K562 (cell line): ENCODE results near the gene STK32C. TPM values are rescaled to one million over a fixed set of nuclear protein-coding genes. Genes with fewer than 3 reads are reported as not detected.

Source experiments
- ATAC-seq: fragments of 200-7000 bp; cut with Tn5 transposase; 3 replicates; pipeline ENCODE4 v1.9.1; 2020; ENCODE audit warnings: moderate library complexity
- BruUV-seq: library from RNA; stranded (reverse); fragments of 400-500 nt; replicated peaks from 2 replicates; lab custom pipeline; 2021; lab: Mats Ljungman, UMichigan
- CTCF ChIA-PET: fragments of 300-600 bp; formaldehyde crosslinking; extraction: SDS; loops from one replicate; lab custom pipeline; 2021; ENCODE audit warnings: low intra/inter-chr PET ratio; lab: Yijun Ruan, JAX
- POLR2A ChIA-PET: fragments of 300-600, 350-650 bp; sonication (Branson Sonifier 250); formaldehyde crosslinking; extraction: SDS; loops from one replicate; lab custom pipeline; 2021; ENCODE audit warnings: antibody characterized with exemption, inconsistent platforms; lab: Yijun Ruan, JAX
- DNase-seq, 4 experiments: peaks; one replicate each; pipeline versions ENCODE4 v3.0.0 to v3.0.0-alpha.2; 2011 to 2018; ENCODE audit warnings: low spot score in 3 of 4, mixed read lengths in 3 of 4; ENCODE audit errors: extremely low read depth in 1 of 4
- FAIRE-seq: peaks from 2 replicates; lab custom pipeline; 2011; peaks lifted over from hg19 to GRCh38; lab: Jason Lieb, UNC
- H2AFZ ChIP-seq: 2 replicates; pipeline ENCODE4 v1.6.0; 2011; ENCODE audit warnings: low read depth, low read length, control low read depth, inconsistent platforms
- H3K27ac ChIP-seq: fragments of 200-600 bp; 3 replicates; pipeline ENCODE4 v1.8.0; 2011; ENCODE audit warnings: low read depth, mild to moderate bottlenecking, control low read depth, inconsistent platforms, low read length, moderate library complexity, mixed read lengths; ENCODE audit errors: extremely low read depth
- H3K27me3 ChIP-seq, 2 experiments: fragments of 300-600 bp in 1 of 2; 2 replicates in 1 of 2; 3 replicates in 1 of 2; pipeline versions ENCODE4 v1.6.0 to v1.8.0; 2011; ENCODE audit warnings: inconsistent platforms in 2 of 2, low read length in 2 of 2, mild to moderate bottlenecking in 1 of 2, mixed read lengths in 1 of 2, moderate library complexity in 1 of 2; ENCODE audit not compliant: control insufficient read depth in 2 of 2, insufficient read depth in 2 of 2
- H3K36me3 ChIP-seq: fragments of 300-600 bp; 3 replicates; pipeline ENCODE4 v1.8.0; 2011; ENCODE audit warnings: mild to moderate bottlenecking, low read length, inconsistent platforms; ENCODE audit not compliant: control insufficient read depth, insufficient read depth
- H3K4me1 ChIP-seq, 2 experiments: fragments of 200-600 bp in 1 of 2; replicated peaks in 1 of 2; 2 replicates in 1 of 2; 3 replicates in 1 of 2; pipeline versions ENCODE4 v1.5.1 to v1.8.0; 2011; ENCODE audit warnings: inconsistent platforms in 2 of 2, low read length in 2 of 2, mild to moderate bottlenecking in 1 of 2, mixed read lengths in 1 of 2, moderate library complexity in 1 of 2; ENCODE audit not compliant: control insufficient read depth in 2 of 2, insufficient read depth in 2 of 2
- H3K4me2 ChIP-seq: 2 replicates; pipeline ENCODE4 v1.6.1; 2011; ENCODE audit warnings: low read length, control low read depth, inconsistent platforms, mixed read lengths; ENCODE audit not compliant: insufficient read depth
- H3K4me3 ChIP-seq: fragments of 200-600 bp; sonication (generic), shearing (Covaris generic); 2 replicates; pipeline ENCODE4 v1.5.1; 2016; ENCODE audit warnings: control low read depth, inconsistent platforms
- H3K79me2 ChIP-seq: fragments of 200-600 bp; 3 replicates; pipeline ENCODE4 v1.8.0; 2011; ENCODE audit warnings: low read length, inconsistent platforms; ENCODE audit not compliant: control insufficient read depth, insufficient read depth
- H3K9ac ChIP-seq, 2 experiments: 2 replicates each; pipeline versions ENCODE4 v1.6.0 to v1.6.1; 2011; ENCODE audit warnings: low read depth in 2 of 2, low read length in 2 of 2, control low read depth in 1 of 2, inconsistent platforms in 1 of 2, mild to moderate bottlenecking in 1 of 2, mixed read lengths in 1 of 2; ENCODE audit not compliant: insufficient read depth in 1 of 2
- H3K9me1 ChIP-seq: one replicate; pipeline ENCODE4 v1.6.0; 2011; ENCODE audit warnings: inconsistent platforms, mild to moderate bottlenecking, low read length, moderate library complexity; ENCODE audit not compliant: control insufficient read depth, insufficient read depth
- H3K9me3 ChIP-seq: replicated peaks from 2 replicates; pipeline ENCODE4 v1.5.1; 2011; ENCODE audit warnings: low read depth, low read length, inconsistent platforms; ENCODE audit not compliant: control insufficient read depth, insufficient read depth
- H4K20me1 ChIP-seq: replicated peaks from 2 replicates; pipeline ENCODE4 v1.6.1; 2011; ENCODE audit warnings: low read length, inconsistent platforms, mixed read lengths; ENCODE audit not compliant: control insufficient read depth, insufficient read depth
- BCOR ChIP-seq: fragments of 450-650 bp; IDR thresholded peaks from 2 replicates; pipeline ENCODE4 v1.6.1; 2016
- CBX3 ChIP-seq, 2 experiments: IDR thresholded peaks; 1 replicate in 1 of 2; 2 replicates in 1 of 2; pipeline ENCODE4 v1.6.1; 2012; ENCODE audit warnings: inconsistent platforms in 2 of 2, low read length in 2 of 2, borderline replicate concordance in 1 of 2, control low read depth in 1 of 2
- FOXJ3 ChIP-seq: sonication (generic); formaldehyde crosslinking; IDR thresholded peaks from 2 replicates; pipeline ENCODE4 v1.4.0; 2020; ENCODE audit warnings: mild to moderate bottlenecking, missing genetic modification reagents
- KDM4B ChIP-seq, 2 experiments: fragments of 450-650 bp in 1 of 2; sonication (generic) in 1 of 2; IDR thresholded peaks; 2 replicates each; pipeline ENCODE4 v1.6.1; 2016 to 2017; ENCODE audit warnings: borderline replicate concordance in 2 of 2, antibody characterized with exemption in 1 of 2, low read depth in 1 of 2, mild to moderate bottlenecking in 1 of 2
- KLF10 ChIP-seq: fragments of 250-450 bp; sonication (Bioruptor Pico); IDR thresholded peaks from 2 replicates; pipeline ENCODE4 v1.6.1; 2021; ENCODE audit warnings: matching md5 sums
- MAFK ChIP-seq: IDR thresholded peaks from 2 replicates; pipeline ENCODE4 v1.6.1; 2011; ENCODE audit warnings: low read length, improper control_type of control experiment
- POLR3A ChIP-seq: IDR thresholded peaks from 2 replicates; pipeline ENCODE4 v1.6.1; 2011; ENCODE audit warnings: borderline replicate concordance, mild to moderate bottlenecking, moderate library complexity; ENCODE audit not compliant: insufficient read length, insufficient read depth; ENCODE audit errors: extremely low read depth
- RBM25 ChIP-seq: fragments of 200-400 bp; formaldehyde crosslinking; IDR thresholded peaks from 2 replicates; pipeline ENCODE4 v1.6.1; 2018; ENCODE audit warnings: low read length, low read depth, moderate library complexity; ENCODE audit not compliant: severe bottlenecking
- RFX7 ChIP-seq: fragments of 250-450 bp; sonication (Bioruptor Pico); IDR thresholded peaks from 2 replicates; pipeline ENCODE4 v1.5.1; 2021; ENCODE audit warnings: mild to moderate bottlenecking
- SETDB1 ChIP-seq: IDR thresholded peaks from one replicate; pipeline ENCODE4 v1.6.1; 2012; ENCODE audit warnings: low read length, control low read depth, inconsistent platforms
- SOX6 ChIP-seq: fragments of 450-650 bp; IDR thresholded peaks from 2 replicates; pipeline ENCODE4 v1.6.1; 2014; ENCODE audit warnings: mild to moderate bottlenecking
- TRIM24 ChIP-seq, 2 experiments: fragments of 450-650 bp; IDR thresholded peaks; 2 replicates each; pipeline ENCODE4 v1.6.1; 2016
- ZNF217 ChIP-seq: sonication (generic); formaldehyde crosslinking; IDR thresholded peaks from 2 replicates; pipeline ENCODE4 v1.8.0; 2022; ENCODE audit warnings: mild to moderate bottlenecking, missing genetic modification reagents
- ZNF354B ChIP-seq: fragments of 250-450 bp; sonication (Bioruptor Pico); IDR thresholded peaks from 2 replicates; pipeline ENCODE4 v1.4.0; 2020
- ZNF507 ChIP-seq: conservative IDR thresholded peaks from 2 replicates; pipeline ENCODE4 v1.6.1; 2017; ENCODE audit warnings: missing genetic modification characterization, missing compliant biosample characterization
- WGBS: fragments of 100-300 bp; shearing (Covaris generic); methylation state at CpG from one replicate; pipeline ENCODE4 v1.1.6; 2016; ENCODE audit warnings: low coverage, mixed read lengths; ENCODE audit not compliant: insufficient coverage; ENCODE audit errors: missing lambda C conversion rate; 5-methylcytosine and 5-hydroxymethylcytosine counted together
- in situ Hi-C: fragments of 300-500 bp; cut with MboI; formaldehyde crosslinking; loops from 4 replicates; pipeline ENCODE4 v1.15.0; 2018; ENCODE audit warnings: inconsistent platforms, mixed read lengths
- intact Hi-C: fragments of 100-400 bp; cut with micrococcal nuclease; formaldehyde crosslinking; loops from 2 replicates; pipeline ENCODE4 v1.14.2; 2022
- polyA plus RNA-seq, 8 experiments: library from polyadenylated mRNA; depleted of rRNA in 4 of 8; stranded (reverse) in 5 of 8; unstranded in 3 of 8; fragments of >200 nt; fragmentation: Nextera tagmentation in 2 of 8; fragmentation: Illumina TruSeq in 1 of 8; extraction: Ambion mirVana in 2 of 8; extraction: Trizol in 1 of 8; gene quantifications; 2 replicates each; pipeline versions ENCODE4 v1.2.1 to v1.2.3, GENCODE V29; 2011 to 2014; ENCODE audit warnings: inconsistent platforms in 1 of 8, missing spikeins in 1 of 8
- total RNA-seq, 7 experiments: library from RNA; depleted of rRNA in 6 of 7; stranded (reverse); fragments of >200 nt in 6 of 7; fragmentation: Illumina TruSeq in 2 of 7; extraction: Trizol in 2 of 7; gene quantifications; 2 replicates each; pipeline versions ENCODE4 v1.2.1 to v1.2.3, GENCODE V29; 2011 to 2021; ENCODE audit warnings: low replicate concordance in 1 of 7
- TF ChIP-seq, protein P1 (sequence below): sonication (generic); formaldehyde crosslinking; IDR thresholded peaks from 2 replicates; pipeline ENCODE4 v1.8.1; 2023; ENCODE audit warnings: missing genetic modification reagents, mild to moderate bottlenecking, borderline replicate concordance
- TF ChIP-seq, protein P2 (sequence below): fragments of 450-650 bp; IDR thresholded peaks from 2 replicates; pipeline ENCODE4 v1.6.1; 2014; ENCODE audit warnings: low read depth, mild to moderate bottlenecking, moderate library complexity, borderline replicate concordance

Gene STK32C
- total and polyA plus RNA-seq, 9 of the 15 experiments (the other 6 are each of a cell fraction or from before 2014, with no cell fraction given) = 1.5 to 20.9 (median 6.5) TPM

DNA sequence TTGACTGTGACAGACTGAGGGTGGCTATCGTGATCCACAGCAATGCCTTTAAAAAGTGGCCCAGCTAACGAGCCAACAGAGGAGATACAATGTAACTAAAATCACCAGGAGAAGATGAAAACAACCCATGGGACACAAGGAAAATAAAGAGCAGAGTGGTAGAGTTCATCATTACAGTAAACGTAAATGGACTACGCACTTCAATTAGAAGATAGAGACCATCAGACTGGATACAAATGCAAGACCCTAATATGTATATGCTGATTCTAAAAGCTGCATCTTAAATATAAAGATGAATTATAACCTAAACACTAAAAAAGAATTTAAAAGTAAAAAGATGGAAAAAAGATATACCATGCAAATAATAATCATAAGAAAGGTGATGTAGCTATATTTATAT, 6.6 kb upstream of the STK32C start:
- intact Hi-C loops (no loop called here), in situ Hi-C loops (no loop called here)
- no peak overlapping the region for H3K4me3 ChIP-seq
- ATAC-seq (no peak), DNase-seq (no peak), FAIRE-seq (no peak)
- no peaks in the 10 kb centered on the region for H3K79me2 ChIP-seq
- no peak overlapping the region for H3K4me2 ChIP-seq
- H3K9me1 ChIP-seq = peaks cover 1% of the 10 kb centered on the region
- no TSS peak for BruUV-seq
- ChIA-PET POLR2A (no interaction called here), CTCF (no interaction called here)
- 74% methylated on average over 4 of the region's 4 CpGs for WGBS
- H3K36me3 ChIP-seq = no peaks in the 10 kb centered on the region
- H3K27me3 ChIP-seq = no peaks in the 10 kb centered on the region
- H3K27ac ChIP-seq = no peak overlapping the region
- H3K9ac ChIP-seq = no peak overlapping the region
- no peak overlapping the region for H2AFZ ChIP-seq
- no peaks in the 10 kb centered on the region for H4K20me1 ChIP-seq
- no peaks in the 10 kb centered on the region; the same call in 1 of the 2 replicates for H3K9me3 ChIP-seq
- TF ChIP-seq, protein P1, sequence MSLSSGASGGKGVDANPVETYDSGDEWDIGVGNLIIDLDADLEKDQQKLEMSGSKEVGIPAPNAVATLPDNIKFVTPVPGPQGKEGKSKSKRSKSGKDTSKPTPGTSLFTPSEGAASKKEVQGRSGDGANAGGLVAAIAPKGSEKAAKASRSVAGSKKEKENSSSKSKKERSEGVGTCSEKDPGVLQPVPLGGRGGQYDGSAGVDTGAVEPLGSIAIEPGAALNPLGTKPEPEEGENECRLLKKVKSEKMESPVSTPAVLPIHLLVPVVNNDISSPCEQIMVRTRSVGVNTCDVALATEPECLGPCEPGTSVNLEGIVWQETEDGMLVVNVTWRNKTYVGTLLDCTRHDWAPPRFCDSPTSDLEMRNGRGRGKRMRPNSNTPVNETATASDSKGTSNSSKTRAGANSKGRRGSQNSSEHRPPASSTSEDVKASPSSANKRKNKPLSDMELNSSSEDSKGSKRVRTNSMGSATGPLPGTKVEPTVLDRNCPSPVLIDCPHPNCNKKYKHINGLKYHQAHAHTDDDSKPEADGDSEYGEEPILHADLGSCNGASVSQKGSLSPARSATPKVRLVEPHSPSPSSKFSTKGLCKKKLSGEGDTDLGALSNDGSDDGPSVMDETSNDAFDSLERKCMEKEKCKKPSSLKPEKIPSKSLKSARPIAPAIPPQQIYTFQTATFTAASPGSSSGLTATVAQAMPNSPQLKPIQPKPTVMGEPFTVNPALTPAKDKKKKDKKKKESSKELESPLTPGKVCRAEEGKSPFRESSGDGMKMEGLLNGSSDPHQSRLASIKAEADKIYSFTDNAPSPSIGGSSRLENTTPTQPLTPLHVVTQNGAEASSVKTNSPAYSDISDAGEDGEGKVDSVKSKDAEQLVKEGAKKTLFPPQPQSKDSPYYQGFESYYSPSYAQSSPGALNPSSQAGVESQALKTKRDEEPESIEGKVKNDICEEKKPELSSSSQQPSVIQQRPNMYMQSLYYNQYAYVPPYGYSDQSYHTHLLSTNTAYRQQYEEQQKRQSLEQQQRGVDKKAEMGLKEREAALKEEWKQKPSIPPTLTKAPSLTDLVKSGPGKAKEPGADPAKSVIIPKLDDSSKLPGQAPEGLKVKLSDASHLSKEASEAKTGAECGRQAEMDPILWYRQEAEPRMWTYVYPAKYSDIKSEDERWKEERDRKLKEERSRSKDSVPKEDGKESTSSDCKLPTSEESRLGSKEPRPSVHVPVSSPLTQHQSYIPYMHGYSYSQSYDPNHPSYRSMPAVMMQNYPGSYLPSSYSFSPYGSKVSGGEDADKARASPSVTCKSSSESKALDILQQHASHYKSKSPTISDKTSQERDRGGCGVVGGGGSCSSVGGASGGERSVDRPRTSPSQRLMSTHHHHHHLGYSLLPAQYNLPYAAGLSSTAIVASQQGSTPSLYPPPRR (CRISPR knock-in tag) = no peak
- TF ChIP-seq MAFK (no peak), POLR3A (no peak), SOX6 (no peak), CBX3 (IDR thresholded peaks at IDR 0.05; ENCODE audit: borderline replicate concordance in 1 of 2, low read length in 2 of 2) (0 out of 3 replicates have a peak, but pooled peaks of 1 of the 2 experiments have one; percentile 52), ZNF507 (tag) (peak; percentile 99), TRIM24 (IDR thresholded peaks at IDR 0.05) (no peak), RFX7 (CRISPR knock-in tag) (no peak), ZNF217 (CRISPR knock-in tag) (no peak), ZNF354B (peak; percentile 95), KDM4B (IDR thresholded peaks at IDR 0.05; ENCODE audit: borderline replicate concordance in 2 of 2, low read depth in 1 of 2) (no peak), SETDB1 (no peak), BCOR (0 out of 2 replicates have a peak, but pooled peaks have one; percentile 12), FOXJ3 (no peak), RBM25 (peak; percentile 31), KLF10 (no peak)
- TF ChIP-seq, protein P2, sequence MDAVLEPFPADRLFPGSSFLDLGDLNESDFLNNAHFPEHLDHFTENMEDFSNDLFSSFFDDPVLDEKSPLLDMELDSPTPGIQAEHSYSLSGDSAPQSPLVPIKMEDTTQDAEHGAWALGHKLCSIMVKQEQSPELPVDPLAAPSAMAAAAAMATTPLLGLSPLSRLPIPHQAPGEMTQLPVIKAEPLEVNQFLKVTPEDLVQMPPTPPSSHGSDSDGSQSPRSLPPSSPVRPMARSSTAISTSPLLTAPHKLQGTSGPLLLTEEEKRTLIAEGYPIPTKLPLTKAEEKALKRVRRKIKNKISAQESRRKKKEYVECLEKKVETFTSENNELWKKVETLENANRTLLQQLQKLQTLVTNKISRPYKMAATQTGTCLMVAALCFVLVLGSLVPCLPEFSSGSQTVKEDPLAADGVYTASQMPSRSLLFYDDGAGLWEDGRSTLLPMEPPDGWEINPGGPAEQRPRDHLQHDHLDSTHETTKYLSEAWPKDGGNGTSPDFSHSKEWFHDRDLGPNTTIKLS = no peak
- H3K4me1 ChIP-seq = peaks cover 12 to 14% of the 10 kb centered on the region in 2 experiments
